Body of pancreas (tissue), 4 donors: ENCODE results near the gene CPNE2. TPM values are rescaled to one million over a fixed set of nuclear protein-coding genes. Genes with fewer than 3 reads are reported as not detected.

ENCODE experiments used
- ATAC-seq: fragments of 150-250 bp; one replicate; pipeline ENCODE4 v1.9.1; 2016
- DNase-seq, 4 donors: peaks; one replicate each; pipeline ENCODE4 v3.0.0-alpha.2; 2019
- H3K27ac ChIP-seq, 4 donors: fragments of 200-600 bp; sonication (generic); 1 replicate in 3 of 4; 2 replicates in 1 of 4; pipeline versions ENCODE4 v1.5.1 to v1.6.1; 2016 to 2019; ENCODE audit warnings: mild to moderate bottlenecking in 1 of 4, mixed read lengths in 1 of 4, moderate library complexity in 1 of 4
- H3K27me3 ChIP-seq, 2 donors: fragments of 200-600 bp; sonication (generic); one replicate each; pipeline ENCODE4 v1.6.0; 2016; ENCODE audit warnings: mild to moderate bottlenecking in 1 of 2
- H3K36me3 ChIP-seq, 2 donors: fragments of 200-600 bp; sonication (generic); replicated peaks in 1 of 2; 2 replicates each; pipeline ENCODE4 v1.5.1; 2016; ENCODE audit warnings: low read depth in 2 of 2; ENCODE audit not compliant: insufficient read depth in 1 of 2
- H3K4me1 ChIP-seq: fragments of 200-600 bp; sonication (generic); one replicate; pipeline ENCODE4 v1.6.0; 2016
- H3K4me3 ChIP-seq, 2 donors: fragments of 200-600 bp; sonication (generic); 1 replicate in 1 of 2; 2 replicates in 1 of 2; pipeline ENCODE4 v1.5.1; 2016 to 2019
- H3K9me3 ChIP-seq, 3 donors: fragments of 200-600 bp; sonication (generic); 1 replicate in 2 of 3; 2 replicates in 1 of 3; pipeline ENCODE4 v1.5.1; 2016
- CTCF ChIP-seq, 7 experiments: fragments of 450-650 bp in 4 of 7; fragments of 200-600 bp in 3 of 7; sonication (generic) in 3 of 7; IDR thresholded peaks; one replicate each; pipeline ENCODE4 v1.5.1; 2016 to 2019; ENCODE audit warnings: antibody characterized with exemption in 7 of 7
- POLR2A ChIP-seq, 3 donors: fragments of 450-650 bp; IDR thresholded peaks; one replicate each; pipeline ENCODE4 v1.6.1; 2016; ENCODE audit warnings: antibody characterized with exemption in 3 of 3, mild to moderate bottlenecking in 2 of 3
- WGBS, 2 donors: methylation state at CpG; one replicate each; pipeline ENCODE4 v1.1.5; 2017; 5-methylcytosine and 5-hydroxymethylcytosine counted together
- intact Hi-C: fragments of 100-400 bp; cut with DNase I; formaldehyde crosslinking; loops from one replicate; pipeline ENCODE4 v1.15.1; 2023
- total RNA-seq, 2 donors: library from RNA; depleted of rRNA; stranded (reverse); fragments of >200 nt; gene quantifications; one replicate each; pipeline ENCODE4 v1.1.0, GENCODE V29; 2016

The CPNE2 gene
- total RNA-seq, 2 donors from 2014 or later: 8.8 to 16.5 TPM

GRCh38 chr16:57126411-57126810 lies 34.0 kb downstream of the CPNE2 start:
- 87 to 93% methylated on average over 4 of the region's 4 CpGs for WGBS, 2 donors
- H3K36me3 ChIP-seq: no peaks in the 10 kb centered on the region
- H3K4me3 ChIP-seq: no peak overlapping the region
- intact Hi-C loops: no loop called here
- H3K4me1 ChIP-seq: no peaks in the 10 kb centered on the region
- H3K27ac ChIP-seq: no peak overlapping the region
- no peaks in the 10 kb centered on the region for H3K27me3 ChIP-seq
- H3K9me3 ChIP-seq: no peaks in the 10 kb centered on the region
- TF ChIP-seq CTCF (IDR thresholded peaks at IDR 0.05) (no peak), POLR2A (IDR thresholded peaks at IDR 0.05) (no peak)
- no peak for DNase-seq
- no peak for ATAC-seq

DNA sequence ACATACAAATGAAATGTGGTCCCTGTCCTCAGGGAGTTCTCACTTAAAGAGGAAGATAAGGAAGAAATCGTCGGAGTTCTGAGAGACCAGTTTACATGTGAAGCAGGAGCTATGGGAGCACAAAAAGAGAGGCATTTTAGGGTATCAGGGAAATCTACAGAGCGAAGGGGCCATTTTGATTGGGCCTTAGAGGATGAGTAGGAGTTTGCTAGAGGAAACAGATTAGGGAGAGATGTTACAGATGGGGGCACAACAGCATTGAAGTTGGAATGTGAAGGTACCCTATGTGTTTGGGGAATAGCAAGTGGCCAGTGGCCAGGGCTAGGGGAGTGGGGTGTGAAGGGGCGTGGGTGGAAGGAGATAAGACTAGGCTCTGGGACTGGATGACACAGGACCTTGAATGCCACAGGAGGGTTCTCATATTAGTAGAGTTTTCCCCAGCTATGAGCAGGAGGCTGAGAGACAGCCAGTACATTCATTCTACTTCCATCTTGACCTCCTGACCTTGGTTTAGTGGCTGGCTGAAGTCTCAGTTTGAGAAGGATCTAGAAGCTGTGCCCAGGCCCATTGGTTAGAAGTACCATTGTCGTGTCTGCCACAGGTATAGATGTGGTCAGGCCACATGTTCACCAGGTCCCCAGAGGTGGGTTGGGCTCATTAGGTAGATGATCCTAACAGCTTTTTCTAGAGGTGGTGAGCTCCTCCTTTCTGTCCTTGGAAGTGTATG lies 34.8 kb downstream of the CPNE2 start:
- Histone ChIP-seq H3K27ac (no peak overlapping the region), H3K27me3 (no peaks in the 10 kb centered on the region), H3K4me3 (no peak overlapping the region), H3K4me1 (no peaks in the 10 kb centered on the region), H3K36me3 (no peaks in the 10 kb centered on the region), H3K9me3 (no peaks in the 10 kb centered on the region)
- intact Hi-C loops: no loop called here
- TF ChIP-seq POLR2A (IDR thresholded peaks at IDR 0.05) (no peak), CTCF (IDR thresholded peaks at IDR 0.05) (no peak)
- DNase-seq (no peak), ATAC-seq (no peak)
- 79 to 90% methylated on average over 5 of the region's 5 CpGs for WGBS, 2 donors

DNA sequence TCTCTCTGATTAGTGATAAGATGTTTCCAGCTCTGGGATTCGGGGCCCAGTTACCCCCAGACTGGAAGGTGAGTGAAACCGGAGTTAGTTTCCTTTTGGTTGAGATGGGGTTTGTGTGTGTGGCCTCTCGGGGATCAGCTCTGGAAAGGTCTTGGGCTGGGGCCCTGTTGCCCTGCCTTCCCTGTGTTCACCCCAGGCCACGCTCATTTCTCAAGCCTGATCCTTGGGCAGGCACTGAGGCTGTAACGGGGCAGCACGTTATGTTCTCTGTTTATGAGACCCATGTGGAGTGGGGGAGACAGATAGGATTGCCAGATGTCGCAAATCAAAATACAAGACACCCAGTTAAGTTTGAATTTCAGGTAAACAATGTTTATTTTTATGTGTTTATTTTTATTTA lies 35.5 kb downstream of the CPNE2 start:
- intact Hi-C loops: no loop called here
- 94 to 96% methylated on average over 5 to 7 of the region's 7 CpGs for WGBS, 2 donors
- DNase-seq (no peak), ATAC-seq (no peak)
- no peaks in the 10 kb centered on the region for H3K36me3 ChIP-seq
- no peaks in the 10 kb centered on the region for H3K4me1 ChIP-seq
- TF ChIP-seq POLR2A (IDR thresholded peaks at IDR 0.05) (no peak), CTCF (IDR thresholded peaks at IDR 0.05) (no peak)
- no peak overlapping the region for H3K4me3 ChIP-seq
- H3K9me3 ChIP-seq: no peaks in the 10 kb centered on the region
- no peaks in the 10 kb centered on the region for H3K27me3 ChIP-seq
- H3K27ac ChIP-seq: no peak overlapping the region

- TF ChIP-seq CTCF (IDR thresholded peaks at IDR 0.05) (no peak), POLR2A (IDR thresholded peaks at IDR 0.05) (no peak)
- H3K4me1 ChIP-seq: no peaks in the 10 kb centered on the region
- no peak for ATAC-seq
- 79 to 83% methylated on average over 11 of the region's 11 CpGs for WGBS, 2 donors
- no peak for DNase-seq
- H3K27ac ChIP-seq: no peak overlapping the region
- H3K4me3 ChIP-seq: no peak overlapping the region
- intact Hi-C loops: no loop called here
- H3K9me3 ChIP-seq: no peaks in the 10 kb centered on the region
- H3K36me3 ChIP-seq: no peaks in the 10 kb centered on the region
- no peaks in the 10 kb centered on the region for H3K27me3 ChIP-seq
These were observed 36.5 kb downstream of the CPNE2 start for GRCh38 chr16:57128771-57129389.

- no peaks in the 10 kb centered on the region for H3K9me3 ChIP-seq
- no peak overlapping the region for H3K27ac ChIP-seq
- H3K4me3 ChIP-seq: no peak overlapping the region
- H3K36me3 ChIP-seq: no peaks in the 10 kb centered on the region
- no peak for DNase-seq
- WGBS, 2 donors: 95 to 97% methylated on average over 4 to 6 of the region's 6 CpGs
- H3K27me3 ChIP-seq: no peaks in the 10 kb centered on the region
- no peak for ATAC-seq
- no peak for TF ChIP-seq POLR2A (IDR thresholded peaks at IDR 0.05)
- no peak for TF ChIP-seq CTCF (IDR thresholded peaks at IDR 0.05)
- intact Hi-C loops: no loop called here
- H3K4me1 ChIP-seq: no peaks in the 10 kb centered on the region
These were observed 38.6 kb downstream of the CPNE2 start for GRCh38 chr16:57130950-57131321.
